HCT116 (cell line): Measurements from ENCODE around the gene GAP43. TPM values are rescaled to one million over a fixed set of nuclear protein-coding genes. Genes with fewer than 3 reads are reported as not detected.

Experiments
- ATAC-seq: fragments of 200-7000 bp; cut with Tn5 transposase; 2 replicates; pipeline ENCODE4 v1.9.1; 2020; ENCODE audit warnings: mild to moderate bottlenecking, moderate library complexity
- BruUV-seq: library from RNA; stranded (reverse); fragments of 400-500 nt; replicated peaks from 2 replicates; lab custom pipeline; 2021; lab: Mats Ljungman, UMichigan
- CTCF ChIA-PET: fragments of 300-600 bp; sonication (Branson Sonifier 250); formaldehyde crosslinking; loops from one replicate; lab custom pipeline; 2021; ENCODE audit warnings: antibody characterized with exemption; lab: Charles Lee
- POLR2A ChIA-PET: fragments of 300-600, 350-600 bp; sonication (Branson Sonifier 250); formaldehyde crosslinking; loops from one replicate; lab custom pipeline; 2021; ENCODE audit warnings: antibody characterized with exemption; lab: Charles Lee
- RAD21 ChIA-PET, 2 experiments: fragments of 300-600 bp; sonication (Branson Sonifier 250); formaldehyde crosslinking; loops; one replicate each; lab custom pipeline; 2023; ENCODE audit warnings: low total read pairs in 2 of 2; ENCODE audit not compliant: uncharacterized antibody in 2 of 2, unreplicated experiment in 2 of 2, low non-redundant PET in 1 of 2; lab: Charles Lee
- DNase-seq: peaks from one replicate; pipeline ENCODE4 v3.0.0-alpha.2; 2010; ENCODE audit warnings: low read depth, low spot score
- H2AFZ ChIP-seq: fragments of 200-600 bp; shearing (Covaris generic), sonication (generic); 2 replicates; pipeline ENCODE4 v1.6.1; 2017; ENCODE audit warnings: low read depth, mixed run types, mixed read lengths, antibody characterized with exemption, low read length; ENCODE audit not compliant: poor library complexity, severe bottlenecking
- H3K27ac ChIP-seq: 2 replicates; pipeline ENCODE4 v1.5.1; 2012; ENCODE audit warnings: low read depth, low read length
- H3K27me3 ChIP-seq: fragments of 200-600 bp; sonication (generic); 2 replicates; pipeline ENCODE4 v1.6.1; 2016; ENCODE audit warnings: mixed run types, low read length, mixed read lengths; ENCODE audit not compliant: insufficient read depth
- H3K36me3 ChIP-seq, 2 experiments: fragments of 200-500 bp in 1 of 2; fragments of 200-600 bp in 1 of 2; sonication (Bioruptor generic) in 1 of 2; sonication (generic) in 1 of 2; 2 replicates each; pipeline versions ENCODE4 v1.5.1 to v1.6.1; 2014 to 2016; ENCODE audit warnings: low read length in 2 of 2, inconsistent platforms in 1 of 2, mixed read lengths in 1 of 2, mixed run types in 1 of 2; ENCODE audit not compliant: insufficient read depth in 2 of 2, control insufficient read depth in 1 of 2
- H3K4me1 ChIP-seq, 2 experiments: fragments of 200-600 bp in 1 of 2; sonication (generic) in 1 of 2; 2 replicates each; pipeline versions ENCODE4 v1.5.1 to v1.6.1; 2012 to 2017; ENCODE audit warnings: low read length in 2 of 2, inconsistent platforms in 1 of 2, mild to moderate bottlenecking in 1 of 2, mixed read lengths in 1 of 2, mixed run types in 1 of 2, moderate library complexity in 1 of 2; ENCODE audit not compliant: insufficient read depth in 2 of 2, control insufficient read depth in 1 of 2
- H3K4me2 ChIP-seq: fragments of 200-600 bp; sonication (generic); 2 replicates; pipeline ENCODE4 v1.6.1; 2017; ENCODE audit warnings: mixed run types, low read length, mixed read lengths
- H3K4me3 ChIP-seq, 2 experiments: fragments of 200-600 bp in 1 of 2; sonication (generic) in 1 of 2; replicated peaks in 1 of 2; 2 replicates each; pipeline ENCODE4 v1.5.1; 2011 to 2016; ENCODE audit warnings: low read length in 2 of 2, control low read depth in 1 of 2, low read depth in 1 of 2, mild to moderate bottlenecking in 1 of 2, mixed read lengths in 1 of 2, mixed run types in 1 of 2
- H3K79me2 ChIP-seq: fragments of 200-600 bp; sonication (generic); 2 replicates; pipeline ENCODE4 v1.6.1; 2017; ENCODE audit warnings: mild to moderate bottlenecking, mixed run types, low read length, moderate library complexity, mixed read lengths; ENCODE audit not compliant: insufficient read depth
- H3K9ac ChIP-seq: fragments of 200-600 bp; sonication (generic); 2 replicates; pipeline ENCODE4 v1.6.1; 2016; ENCODE audit warnings: low read length, mixed read lengths
- H3K9me2 ChIP-seq: fragments of 200-600 bp; sonication (generic), shearing (Covaris generic); 2 replicates; pipeline ENCODE4 v1.6.1; 2017; ENCODE audit warnings: mixed run types, mild to moderate bottlenecking, moderate library complexity; ENCODE audit not compliant: insufficient read depth
- H3K9me3 ChIP-seq, 2 experiments: fragments of 200-500 bp in 1 of 2; fragments of 200-600 bp in 1 of 2; sonication (Bioruptor generic) in 1 of 2; sonication (generic) in 1 of 2; 2 replicates each; pipeline ENCODE4 v1.6.1; 2014 to 2017; ENCODE audit warnings: low read length in 2 of 2, mixed read lengths in 2 of 2, inconsistent platforms in 1 of 2, low read depth in 1 of 2, mild to moderate bottlenecking in 1 of 2, mixed run types in 1 of 2, moderate library complexity in 1 of 2; ENCODE audit not compliant: control insufficient read depth in 1 of 2, insufficient read depth in 1 of 2
- H4K20me1 ChIP-seq: fragments of 200-600 bp; sonication (generic), shearing (Covaris generic); 2 replicates; pipeline ENCODE4 v1.6.1; 2017; ENCODE audit warnings: mixed run types, mild to moderate bottlenecking, moderate library complexity; ENCODE audit not compliant: insufficient read depth
- ATF3 ChIP-seq: IDR thresholded peaks from 2 replicates; pipeline ENCODE4 v1.6.1; 2012
- CEBPB ChIP-seq: IDR thresholded peaks from 2 replicates; pipeline ENCODE4 v1.6.1; 2012; ENCODE audit warnings: low read depth
- CTCF ChIP-seq, 3 experiments: fragments of 200-600 bp in 1 of 3; sonication (generic) in 1 of 3; IDR thresholded peaks in 2 of 3; conservative IDR thresholded peaks in 1 of 3; 2 replicates each; pipeline ENCODE4 v1.5.1; 2012 to 2017; ENCODE audit warnings: low read depth in 2 of 3, low read length in 2 of 3, antibody characterized with exemption in 1 of 3, borderline replicate concordance in 1 of 3, control low read depth in 1 of 3, mild to moderate bottlenecking in 1 of 3, mixed read lengths in 1 of 3, mixed run types in 1 of 3, moderate library complexity in 1 of 3; ENCODE audit not compliant: insufficient read depth in 1 of 3
- ELF1 ChIP-seq: IDR thresholded peaks from 2 replicates; pipeline ENCODE4 v1.6.1; 2012; ENCODE audit warnings: low read depth, borderline replicate concordance
- EZH2 ChIP-seq: fragments of 200-600 bp; sonication (generic); IDR thresholded peaks from 2 replicates; pipeline ENCODE4 v1.6.1; 2017; ENCODE audit warnings: antibody characterized with exemption, mixed run types
- MAX ChIP-seq: IDR thresholded peaks from 2 replicates; pipeline ENCODE4 v1.6.1; 2012
- POLR2A ChIP-seq: IDR thresholded peaks from 2 replicates; pipeline ENCODE4 v1.7.0; 2011; ENCODE audit warnings: borderline replicate concordance; ENCODE audit not compliant: insufficient read depth, insufficient read length; ENCODE audit errors: extremely low read depth
- POLR2AphosphoS5 ChIP-seq: IDR thresholded peaks from 2 replicates; pipeline ENCODE4 v1.6.1; 2011; ENCODE audit warnings: mild to moderate bottlenecking, low read depth, low read length, moderate library complexity
- RAD21 ChIP-seq: IDR thresholded peaks from 2 replicates; pipeline ENCODE4 v1.6.1; 2012; ENCODE audit warnings: low read depth, mild to moderate bottlenecking
- REST ChIP-seq: IDR thresholded peaks from 2 replicates; pipeline ENCODE4 v1.6.1; 2012; ENCODE audit warnings: low read depth
- SIN3A ChIP-seq: IDR thresholded peaks from 2 replicates; pipeline ENCODE4 v1.6.1; 2012; ENCODE audit warnings: low read depth
- SP1 ChIP-seq: IDR thresholded peaks from 2 replicates; pipeline ENCODE4 v1.6.1; 2012; ENCODE audit warnings: low read depth
- TCF7L2 ChIP-seq: IDR thresholded peaks from 2 replicates; pipeline ENCODE4 v1.7.0; 2011; ENCODE audit warnings: borderline replicate concordance, inconsistent platforms; ENCODE audit not compliant: insufficient read depth, insufficient read length; ENCODE audit errors: extremely low read depth
- YY1 ChIP-seq: IDR thresholded peaks from 2 replicates; pipeline ENCODE4 v1.6.1; 2011; ENCODE audit warnings: low read length, low read depth, moderate library complexity, mild to moderate bottlenecking; ENCODE audit not compliant: insufficient replicate concordance; ENCODE audit errors: extremely low read depth
- ZBTB33 ChIP-seq: IDR thresholded peaks from 2 replicates; pipeline ENCODE4 v1.6.1; 2011; ENCODE audit warnings: mild to moderate bottlenecking, low read length, moderate library complexity; ENCODE audit not compliant: insufficient replicate concordance; ENCODE audit errors: extremely low read depth
- ZFX ChIP-seq: fragments of 450-650 bp; IDR thresholded peaks from 2 replicates; pipeline ENCODE4 v1.6.1; 2017
- ZNF274 ChIP-seq: fragments of 200-500 bp; sonication (Bioruptor generic); IDR thresholded peaks from 2 replicates; pipeline ENCODE4 v1.6.1; 2014; ENCODE audit warnings: mild to moderate bottlenecking, low read depth, low read length, inconsistent platforms
- intact Hi-C: fragments of 100-400 bp; cut with micrococcal nuclease; formaldehyde crosslinking; loops from 2 replicates; pipeline ENCODE4 v1.10.0; 2022
- total RNA-seq: library from RNA; stranded (reverse); gene quantifications from one replicate; pipeline ENCODE4 v1.2.1, GENCODE V29; 2021; ENCODE audit not compliant: unreplicated experiment

The GAP43 gene
- total RNA-seq, 1 experiment from 2014 or later: not detected

- POLR2A ChIA-PET: no interaction called here
- H2AFZ ChIP-seq: no peak overlapping the region
- H3K27me3 ChIP-seq: no peaks in the 10 kb centered on the region
- no peaks in the 10 kb centered on the region for H3K79me2 ChIP-seq
- BruUV-seq: no TSS peak
- H3K4me3 ChIP-seq: no peak overlapping the region
- no peaks in the 10 kb centered on the region for H3K9me3 ChIP-seq
- H3K9me2 ChIP-seq: no peaks in the 10 kb centered on the region
- RAD21 ChIA-PET: no interaction called here
- H3K9ac ChIP-seq: no peak overlapping the region
- H3K36me3 ChIP-seq: no peaks in the 10 kb centered on the region
- H3K27ac ChIP-seq: no peak overlapping the region
- DNase-seq (no peak), ATAC-seq (no peak)
- H3K4me1 ChIP-seq: 0 out of 4 replicates have a peak, but pooled peaks cover 0 to 3% of the 10 kb centered on the region in 2 experiments
- TF ChIP-seq CEBPB (no peak), SP1 (no peak), REST (no peak), ATF3 (no peak), ZBTB33 (no peak), EZH2 (no peak), ELF1 (no peak), ZFX (no peak), POLR2AphosphoS5 (no peak), POLR2A (no peak), ZNF274 (no peak), SIN3A (no peak), RAD21 (no peak), TCF7L2 (no peak), CTCF (IDR thresholded peaks at IDR 0.05 in 2 of 3, conservative IDR thresholded peaks at IDR 0.05 in 1 of 3; ENCODE audit: borderline replicate concordance in 1 of 3, insufficient read depth in 1 of 3, low read depth in 2 of 3, low read length in 2 of 3) (no peak), YY1 (no peak), MAX (no peak)
- H4K20me1 ChIP-seq: no peaks in the 10 kb centered on the region
- intact Hi-C loops: no loop called here
- no peak overlapping the region for H3K4me2 ChIP-seq
- CTCF ChIA-PET: no interaction called here
Measured at GRCh38 chr3:115644391-115644790, 21.1 kb downstream of the GAP43 start.
